ENCODE measurements around the gene MCHR1.
"Not testable (repeated sequence)": the region's sequence is repeated elsewhere in the genome, so short reads cannot be mapped to it uniquely, and the experiment has no call there.

The MCHR1 gene

GRCh38 chr22:40691532-40691931 is 12.2 kb downstream of the MCHR1 start:
- no peak for DNase-seq

GRCh38 chr22:40694411-40694810 is 15.1 kb downstream of the MCHR1 start:
- DNase-seq = peak; percentile 23

- DNase-seq = no peak
These were observed 22.0 kb downstream of the MCHR1 start for GRCh38 chr22:40701274-40701673.

- no peak for DNase-seq
These were observed 23.9 kb downstream of the MCHR1 start for GRCh38 chr22:40703174-40703573.

GRCh38 chr22:40703736-40704135 is 24.5 kb downstream of the MCHR1 start:
- no peak for DNase-seq

GRCh38 chr22:40705918-40706682 is 26.8 kb downstream of the MCHR1 start:
- no peak for DNase-seq

GRCh38 chr22:40707154-40707553 is 27.9 kb downstream of the MCHR1 start:
- DNase-seq = no peak

GRCh38 chr22:40708177-40708576 is 28.9 kb downstream of the MCHR1 start:
- DNase-seq = no peak

- DNase-seq = peak; percentile 37
These were observed 30.6 kb downstream of the MCHR1 start for GRCh38 chr22:40709752-40710413.

- DNase-seq = no peak
These were observed 33.0 kb downstream of the MCHR1 start for GRCh38 chr22:40712311-40712710.

- DNase-seq = no peak
These were observed 35.4 kb downstream of the MCHR1 start for GRCh38 chr22:40714499-40715337.

GRCh38 chr22:40716116-40716515 is 36.8 kb downstream of the MCHR1 start:
- DNase-seq = no peak

- DNase-seq = not testable (repeated sequence)
These were observed 38.4 kb downstream of the MCHR1 start for GRCh38 chr22:40717657-40718056.

- no peak for DNase-seq
These were observed 39.2 kb downstream of the MCHR1 start for GRCh38 chr22:40718250-40719204.

- no peak for DNase-seq
These were observed 40.3 kb downstream of the MCHR1 start for GRCh38 chr22:40719599-40719998.

GRCh38 chr22:40720156-40720537 is 40.9 kb downstream of the MCHR1 start:
- DNase-seq = not testable (repeated sequence)

- no peak for DNase-seq
These were observed 41.4 kb downstream of the MCHR1 start for GRCh38 chr22:40720538-40721256.

- no peak for DNase-seq
These were observed 42.0 kb downstream of the MCHR1 start for GRCh38 chr22:40721266-40721665.

GRCh38 chr22:40723396-40723933 is 44.2 kb downstream of the MCHR1 start:
- DNase-seq = no peak

GRCh38 chr22:40726514-40726913 is 47.2 kb downstream of the MCHR1 start:
- no peak for DNase-seq

All from GDM1 (cell line).